Prostate gland (tissue), 2 donors: ENCODE measurements around the gene CATSPERD.

Source experiments
- CTCF ChIP-seq, 4 experiments: fragments of 200-600 bp in 2 of 4; fragments of 450-650 bp in 2 of 4; sonication (generic) in 2 of 4; IDR thresholded peaks; 1 replicate in 3 of 4; 2 replicates in 1 of 4; pipeline ENCODE4 v1.5.1; 2016 to 2019; ENCODE audit warnings: antibody characterized with exemption in 4 of 4, mild to moderate bottlenecking in 2 of 4, moderate library complexity in 2 of 4
- POLR2A ChIP-seq: fragments of 450-650 bp; IDR thresholded peaks from one replicate; pipeline ENCODE4 v1.6.1; 2016; ENCODE audit warnings: antibody characterized with exemption, mild to moderate bottlenecking

GRCh38 chr19:5694167-5694955 lies 26.1 kb upstream of the CATSPERD start:
- no peak for TF ChIP-seq POLR2A
- no peak for TF ChIP-seq CTCF (IDR thresholded peaks at IDR 0.05)
